Pericardium fibroblast (primary cell): ENCODE measurements around the gene MYRIP. TPM values are rescaled to one million over a fixed set of nuclear protein-coding genes. Genes with fewer than 3 reads are reported as not detected.

Source experiments
- total RNA-seq: library from RNA; depleted of rRNA; stranded (reverse); fragments of >200 nt; gene quantifications from 2 replicates; pipeline ENCODE4 v1.2.3, GENCODE V29; 2015

MYRIP gene
- not detected in 2 replicates for total RNA-seq

GRCh38 chr3:39809181-39809994 lies at the start of gene MYRIP:
Gene MYRIP, plus strand, starts transcription at chr3:39809609. Its CDS starts 91,208 bp downstream, at chr3:39900817.

GRCh38 chr3:40309418-40309924 lies 500.1 kb downstream of the MYRIP start, which contains the start of gene EIF1B:
Gene EIF1B, plus strand, starts transcription at chr3:40309707. Its CDS starts 235 bp downstream, at chr3:40309942.

